Measurements from ENCODE around the gene PDCD1LG2. TPM values are rescaled to one million over a fixed set of nuclear protein-coding genes. Genes with fewer than 3 reads are reported as not detected.

Gene PDCD1LG2
- total RNA-seq, 2 experiments from 2014 or later, result 0.11 to 0.17 TPM

DNA sequence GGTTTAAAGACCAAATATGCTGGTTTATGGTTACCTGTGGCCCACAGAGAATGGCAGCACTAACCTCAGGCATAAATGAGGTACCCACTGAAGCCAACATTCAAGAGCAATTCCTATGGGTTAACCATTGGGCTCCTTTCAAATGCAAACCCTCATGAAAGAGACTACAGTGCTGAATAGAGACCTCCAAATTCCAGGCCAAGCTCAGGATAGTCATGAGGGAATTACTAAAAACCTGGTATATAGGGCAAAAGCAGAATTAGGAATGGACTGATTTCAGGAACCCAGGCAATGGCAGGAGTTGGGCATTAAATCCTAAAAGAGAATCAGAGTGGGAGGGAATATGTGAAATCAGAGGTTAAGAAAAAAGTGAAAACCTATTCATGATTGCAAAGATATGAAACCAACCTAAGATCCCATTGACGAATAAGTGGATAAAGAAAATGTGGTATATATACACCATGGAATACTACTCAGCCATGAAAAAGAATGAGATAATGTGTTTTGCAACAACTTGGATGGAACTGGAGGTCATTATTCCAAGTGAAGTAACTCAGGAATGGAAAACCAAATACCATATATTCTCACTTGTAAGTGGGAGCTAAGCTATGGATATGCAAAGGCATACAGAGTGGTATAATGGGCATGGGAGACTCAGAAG, 51.6 kb downstream of the PDCD1LG2 start:
- CTCF ChIA-PET, result no interaction called here
- Mint-ChIP-seq H3K4me1 (ENCODE audit: low read depth) (peaks cover 64% of the 10 kb centered on the region), H3K9me3 (peaks cover 2% of the 10 kb centered on the region), H3K36me3 (ENCODE audit: low read depth) (peaks cover 6% of the 10 kb centered on the region), H3K27ac (no peak overlapping the region), H3K4me3 (no peak overlapping the region), H3K27me3 (no peaks in the 10 kb centered on the region)
- Histone ChIP-seq H3K9me3 (ENCODE audit: control insufficient read depth in 1 of 2, insufficient read depth in 1 of 2, low read length in 2 of 2) (no peaks in the 10 kb centered on the region), H3K27ac (ENCODE audit: low read depth in 1 of 2, low read length in 2 of 2) (no peak overlapping the region), H3K4me3 (ENCODE audit: low read length) (no peak overlapping the region), H3K27me3 (ENCODE audit: control insufficient read depth in 1 of 2, insufficient read depth in 2 of 2, low read length in 2 of 2) (no peaks in the 10 kb centered on the region), H3K4me1 (ENCODE audit: insufficient read depth, low read length) (peaks cover 33% of the 10 kb centered on the region), H3K36me3 (ENCODE audit: insufficient read depth, low read length) (no peaks in the 10 kb centered on the region)
- POLR2A ChIA-PET, result no interaction called here
- TF ChIP-seq, protein P1, sequence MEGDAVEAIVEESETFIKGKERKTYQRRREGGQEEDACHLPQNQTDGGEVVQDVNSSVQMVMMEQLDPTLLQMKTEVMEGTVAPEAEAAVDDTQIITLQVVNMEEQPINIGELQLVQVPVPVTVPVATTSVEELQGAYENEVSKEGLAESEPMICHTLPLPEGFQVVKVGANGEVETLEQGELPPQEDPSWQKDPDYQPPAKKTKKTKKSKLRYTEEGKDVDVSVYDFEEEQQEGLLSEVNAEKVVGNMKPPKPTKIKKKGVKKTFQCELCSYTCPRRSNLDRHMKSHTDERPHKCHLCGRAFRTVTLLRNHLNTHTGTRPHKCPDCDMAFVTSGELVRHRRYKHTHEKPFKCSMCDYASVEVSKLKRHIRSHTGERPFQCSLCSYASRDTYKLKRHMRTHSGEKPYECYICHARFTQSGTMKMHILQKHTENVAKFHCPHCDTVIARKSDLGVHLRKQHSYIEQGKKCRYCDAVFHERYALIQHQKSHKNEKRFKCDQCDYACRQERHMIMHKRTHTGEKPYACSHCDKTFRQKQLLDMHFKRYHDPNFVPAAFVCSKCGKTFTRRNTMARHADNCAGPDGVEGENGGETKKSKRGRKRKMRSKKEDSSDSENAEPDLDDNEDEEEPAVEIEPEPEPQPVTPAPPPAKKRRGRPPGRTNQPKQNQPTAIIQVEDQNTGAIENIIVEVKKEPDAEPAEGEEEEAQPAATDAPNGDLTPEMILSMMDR (IDR thresholded peaks at IDR 0.05), result no peak
- intact Hi-C loops (cut with DNase I, micrococcal nuclease), result no loop called here
- ATAC-seq (ENCODE audit: poor library complexity) (no peak), DNase-seq (no peak)

GRCh38 chr9:5562806-5563416, 52.6 kb downstream of the PDCD1LG2 start:
- no peak for ATAC-seq (ENCODE audit: poor library complexity)
- Mint-ChIP-seq H3K27me3 (no peaks in the 10 kb centered on the region), H3K9me3 (peaks cover 2% of the 10 kb centered on the region), H3K36me3 (ENCODE audit: low read depth) (peaks cover 6% of the 10 kb centered on the region), H3K27ac (peak overlapping the region; percentile 37), H3K4me1 (ENCODE audit: low read depth) (peaks cover 58% of the 10 kb centered on the region), H3K4me3 (no peak overlapping the region)
- TF ChIP-seq, protein P1 (IDR thresholded peaks at IDR 0.05), result no peak
- Histone ChIP-seq H3K27me3 (ENCODE audit: control insufficient read depth in 1 of 2, insufficient read depth in 2 of 2, low read length in 2 of 2) (no peaks in the 10 kb centered on the region), H3K4me1 (ENCODE audit: insufficient read depth, low read length) (peaks cover 24% of the 10 kb centered on the region), H3K36me3 (ENCODE audit: insufficient read depth, low read length) (no peaks in the 10 kb centered on the region), H3K27ac (ENCODE audit: low read depth in 1 of 2, low read length in 2 of 2) (no peak overlapping the region), H3K4me3 (ENCODE audit: low read length) (no peak overlapping the region), H3K9me3 (ENCODE audit: control insufficient read depth in 1 of 2, insufficient read depth in 1 of 2, low read length in 2 of 2) (no peaks in the 10 kb centered on the region)
- no peak for DNase-seq
- ChIA-PET POLR2A (interaction anchor here (0.9 kb wide), 1 partner anchor 19 kb away, joined by 3 read pairs; no protein-coding TSS in a partner anchor), CTCF (no interaction called here)
- intact Hi-C loops (cut with DNase I, micrococcal nuclease), result no loop called here

DNA sequence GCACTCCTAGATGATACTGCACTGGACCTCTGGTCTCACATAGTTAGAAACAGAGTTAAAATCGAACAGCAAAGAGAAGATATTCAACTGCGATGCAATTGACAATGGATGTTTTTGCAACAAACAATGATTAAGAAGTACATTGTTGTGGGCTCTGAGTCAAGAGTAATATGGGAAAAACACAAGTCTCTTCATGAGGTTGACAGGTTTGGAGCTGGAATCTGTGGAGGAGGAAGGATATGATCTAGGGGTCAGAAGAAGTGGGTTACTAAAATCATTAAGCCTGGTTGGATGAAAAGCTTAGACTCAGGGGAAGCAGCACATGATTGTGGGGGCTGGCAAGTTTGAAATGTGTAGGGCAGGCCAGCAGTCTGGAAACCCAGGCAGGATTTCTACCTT, 53.1 kb downstream of the PDCD1LG2 start:
- ATAC-seq (ENCODE audit: poor library complexity) (no peak), DNase-seq (no peak)
- no peaks in the 10 kb centered on the region for H3K27me3 Mint-ChIP-seq
- H3K9me3 Mint-ChIP-seq, result peaks cover 2% of the 10 kb centered on the region
- intact Hi-C loops (cut with DNase I, micrococcal nuclease), result no loop called here
- H3K36me3 ChIP-seq (ENCODE audit: insufficient read depth, low read length), result no peaks in the 10 kb centered on the region
- peaks cover 58% of the 10 kb centered on the region for H3K4me1 Mint-ChIP-seq (ENCODE audit: low read depth)
- no peaks in the 10 kb centered on the region for H3K9me3 ChIP-seq (ENCODE audit: control insufficient read depth in 1 of 2, insufficient read depth in 1 of 2, low read length in 2 of 2)
- peaks cover 2% of the 10 kb centered on the region for H3K36me3 Mint-ChIP-seq (ENCODE audit: low read depth)
- no peak overlapping the region for H3K4me3 ChIP-seq (ENCODE audit: low read length)
- ChIA-PET CTCF (no interaction called here), POLR2A (interaction anchor here (0.9 kb wide), 1 partner anchor 19 kb away, joined by 3 read pairs; no protein-coding TSS in a partner anchor)
- H3K27ac Mint-ChIP-seq, result peak overlapping the region; percentile 37
- H3K4me3 Mint-ChIP-seq, result no peak overlapping the region
- H3K4me1 ChIP-seq (ENCODE audit: insufficient read depth, low read length), result peaks cover 19% of the 10 kb centered on the region
- H3K27me3 ChIP-seq (ENCODE audit: control insufficient read depth in 1 of 2, insufficient read depth in 2 of 2, low read length in 2 of 2), result no peaks in the 10 kb centered on the region
- H3K27ac ChIP-seq (ENCODE audit: low read depth in 1 of 2, low read length in 2 of 2), result no peak overlapping the region
- TF ChIP-seq, protein P1 (IDR thresholded peaks at IDR 0.05), result no peak
